PC-9 (cell line): Measurements from ENCODE around the gene ALLC. TPM values are rescaled to one million over a fixed set of nuclear protein-coding genes. Genes with fewer than 3 reads are reported as not detected.

ENCODE experiments used
- BruUV-seq: library from RNA; stranded (reverse); fragments of 400-500 nt; replicated peaks from 2 replicates; lab custom pipeline; 2021; lab: Mats Ljungman, UMichigan
- CTCF ChIA-PET: fragments of 300-600 bp; sonication (Branson Sonifier 250); formaldehyde crosslinking; loops from one replicate; lab custom pipeline; 2022; ENCODE audit warnings: antibody characterized with exemption; lab: Charles Lee
- POLR2A ChIA-PET: fragments of 300-600 bp; sonication (Branson Sonifier 250); formaldehyde crosslinking; loops from one replicate; lab custom pipeline; 2022; ENCODE audit warnings: antibody characterized with exemption; ENCODE audit not compliant: unreplicated experiment; lab: Charles Lee
- DNase-seq, 2 experiments: peaks; one replicate each; pipeline versions ENCODE4 v3.0.0 to v3.0.0-alpha.2; 2015 to 2022; ENCODE audit warnings: mixed read lengths in 1 of 2
- H2AFZ ChIP-seq: fragments of 200-600 bp; sonication (generic); 2 replicates; pipeline ENCODE4 v1.8.1; 2017; ENCODE audit warnings: antibody characterized with exemption
- H3F3A ChIP-seq: fragments of 200-600 bp; sonication (generic); 2 replicates; pipeline ENCODE4 v1.8.1; 2017; ENCODE audit warnings: antibody characterized with exemption, mild to moderate bottlenecking, low read depth; ENCODE audit not compliant: insufficient read depth
- H3K27ac ChIP-seq: fragments of 200-600 bp; sonication (generic); 2 replicates; pipeline ENCODE4 v1.6.1; 2016; ENCODE audit warnings: mixed run types
- H3K27me3 ChIP-seq: fragments of 200-600 bp; sonication (generic); 2 replicates; pipeline ENCODE4 v1.6.1; 2016; ENCODE audit warnings: low read depth, mixed run types; ENCODE audit not compliant: insufficient read depth
- H3K36me3 ChIP-seq: fragments of 200-600 bp; sonication (generic); 2 replicates; pipeline ENCODE4 v1.6.1; 2016; ENCODE audit warnings: low read depth, mixed run types
- H3K4me1 ChIP-seq: fragments of 200-600 bp; sonication (generic); replicated peaks from 2 replicates; pipeline ENCODE4 v1.6.1; 2016; ENCODE audit warnings: mixed run types; ENCODE audit not compliant: insufficient read depth
- H3K4me2 ChIP-seq: fragments of 200-600 bp; sonication (generic); 2 replicates; pipeline ENCODE4 v1.6.1; 2017; ENCODE audit warnings: mixed run types
- H3K4me3 ChIP-seq: fragments of 200-600 bp; sonication (generic); 2 replicates; pipeline ENCODE4 v1.6.1; 2016; ENCODE audit warnings: mixed run types
- H3K79me2 ChIP-seq: fragments of 200-600 bp; sonication (generic); 2 replicates; pipeline ENCODE4 v1.6.1; 2017; ENCODE audit warnings: low read depth, mixed run types
- H3K9me2 ChIP-seq: fragments of 200-600 bp; sonication (generic); 2 replicates; pipeline ENCODE4 v1.8.1; 2017; ENCODE audit warnings: mild to moderate bottlenecking; ENCODE audit not compliant: insufficient read depth
- H3K9me3 ChIP-seq: fragments of 200-600 bp; sonication (generic); 2 replicates; pipeline ENCODE4 v1.8.1; 2016; ENCODE audit warnings: low read depth; ENCODE audit not compliant: insufficient read depth
- H4K20me1 ChIP-seq: fragments of 200-600 bp; sonication (generic); 2 replicates; pipeline ENCODE4 v1.8.1; 2017; ENCODE audit not compliant: insufficient read depth
- CTCF ChIP-seq: fragments of 200-600 bp; sonication (generic); conservative IDR thresholded peaks from 2 replicates; pipeline ENCODE4 v1.6.1; 2017; ENCODE audit warnings: mixed run types, antibody characterized with exemption, mild to moderate bottlenecking, moderate library complexity
- EZH2 ChIP-seq: fragments of 200-600 bp; sonication (generic); IDR thresholded peaks from 2 replicates; pipeline ENCODE4 v1.8.0; 2017; ENCODE audit warnings: antibody characterized with exemption, low read depth
- intact Hi-C: fragments of 100-400 bp; cut with micrococcal nuclease; formaldehyde crosslinking; loops from one replicate; pipeline ENCODE4 v1.10.0; 2022; ENCODE audit not compliant: unreplicated experiment
- total RNA-seq: library from RNA; stranded (reverse); gene quantifications from 2 replicates; pipeline ENCODE4 v1.2.3, GENCODE V29; 2021

Gene ALLC
- total RNA-seq, 1 experiment from 2014 or later: not detected

GRCh38 chr2:3633089-3633981 lies 24.7 kb upstream of the ALLC start:
- no peaks in the 10 kb centered on the region for H3K27me3 ChIP-seq
- H3K27ac ChIP-seq: no peak overlapping the region
- TF ChIP-seq CTCF (no peak), EZH2 (no peak)
- no peak overlapping the region for H2AFZ ChIP-seq
- H3K36me3 ChIP-seq: no peaks in the 10 kb centered on the region
- intact Hi-C loops: no loop called here
- H3K4me3 ChIP-seq: no peak overlapping the region
- H3K79me2 ChIP-seq: no peaks in the 10 kb centered on the region
- H4K20me1 ChIP-seq: no peaks in the 10 kb centered on the region
- ChIA-PET POLR2A (no interaction called here), CTCF (no interaction called here)
- H3K9me2 ChIP-seq: no peaks in the 10 kb centered on the region
- H3K4me2 ChIP-seq: no peak overlapping the region
- no peak for DNase-seq
- H3F3A ChIP-seq: no peaks in the 10 kb centered on the region
- BruUV-seq: no TSS peak
- no peaks in the 10 kb centered on the region for H3K4me1 ChIP-seq
- no peaks in the 10 kb centered on the region for H3K9me3 ChIP-seq

- CTCF ChIA-PET: no interaction called here
- H3K9me2 ChIP-seq: no peaks in the 10 kb centered on the region
- BruUV-seq: no TSS peak
- H3F3A ChIP-seq: no peaks in the 10 kb centered on the region
- no peak for DNase-seq
- H3K27ac ChIP-seq: no peak overlapping the region
- no peaks in the 10 kb centered on the region for H3K4me1 ChIP-seq
- no peaks in the 10 kb centered on the region for H4K20me1 ChIP-seq
- H3K4me3 ChIP-seq: no peak overlapping the region
- intact Hi-C loops: no loop called here
- H3K36me3 ChIP-seq: no peaks in the 10 kb centered on the region
- H3K4me2 ChIP-seq: no peak overlapping the region
- POLR2A ChIA-PET: no interaction called here
- H3K27me3 ChIP-seq: no peaks in the 10 kb centered on the region
- TF ChIP-seq EZH2 (no peak), CTCF (no peak)
- H3K9me3 ChIP-seq: no peaks in the 10 kb centered on the region
- H3K79me2 ChIP-seq: no peaks in the 10 kb centered on the region
- H2AFZ ChIP-seq: no peak overlapping the region
Observed at GRCh38 chr2:3633982-3634595, 23.9 kb upstream of the ALLC start.

GRCh38 chr2:3634596-3635121 lies 23.3 kb upstream of the ALLC start:
- POLR2A ChIA-PET: no interaction called here
- Histone ChIP-seq H3K36me3 (no peaks in the 10 kb centered on the region), H3K27me3 (no peaks in the 10 kb centered on the region), H3F3A (no peaks in the 10 kb centered on the region), H3K4me2 (no peak overlapping the region), H3K79me2 (no peaks in the 10 kb centered on the region), H3K9me3 (no peaks in the 10 kb centered on the region), H3K9me2 (no peaks in the 10 kb centered on the region), H2AFZ (no peak overlapping the region), H3K27ac (no peak overlapping the region), H3K4me1 (no peaks in the 10 kb centered on the region), H3K4me3 (no peak overlapping the region), H4K20me1 (no peaks in the 10 kb centered on the region)
- no peak for DNase-seq
- no peak for TF ChIP-seq EZH2
- TF ChIP-seq CTCF: no peak
- CTCF ChIA-PET: no interaction called here
- intact Hi-C loops: no loop called here
- no TSS peak for BruUV-seq
